Transverse colon (tissue), 3 donors: ENCODE results near the gene ATG9B.

Experiments
- CTCF ChIP-seq, 5 experiments: fragments of 200-600 bp in 3 of 5; fragments of 450-650 bp in 2 of 5; sonication (generic) in 3 of 5; IDR thresholded peaks; 1 replicate in 2 of 5; 2 replicates in 3 of 5; pipeline ENCODE4 v1.5.1; 2016 to 2017; ENCODE audit warnings: antibody characterized with exemption in 5 of 5, inconsistent platforms in 3 of 5, mild to moderate bottlenecking in 2 of 5, moderate library complexity in 1 of 5
- EP300 ChIP-seq: sonication (generic); formaldehyde crosslinking; IDR thresholded peaks from one replicate; pipeline ENCODE4 v1.6.1; 2017; ENCODE audit warnings: antibody characterized with exemption, low read depth

- TF ChIP-seq CTCF (IDR thresholded peaks at IDR 0.05) (no peak), EP300 (no peak)
Observed at GRCh38 chr7:150972741-150973140, 51.6 kb downstream of the ATG9B start.
